22Rv1 (cell line): Measurements from ENCODE around the gene DAAM1.

ENCODE experiments used
- ZFX ChIP-seq: fragments of 450-650 bp; IDR thresholded peaks from 2 replicates; pipeline ENCODE4 v1.6.1; 2017; ENCODE audit warnings: antibody characterized with exemption, borderline replicate concordance
- TF ChIP-seq, protein P1 (sequence below): fragments of 450-650 bp; IDR thresholded peaks from 2 replicates; pipeline ENCODE4 v1.5.1; 2017; ENCODE audit warnings: mild to moderate bottlenecking

DNA sequence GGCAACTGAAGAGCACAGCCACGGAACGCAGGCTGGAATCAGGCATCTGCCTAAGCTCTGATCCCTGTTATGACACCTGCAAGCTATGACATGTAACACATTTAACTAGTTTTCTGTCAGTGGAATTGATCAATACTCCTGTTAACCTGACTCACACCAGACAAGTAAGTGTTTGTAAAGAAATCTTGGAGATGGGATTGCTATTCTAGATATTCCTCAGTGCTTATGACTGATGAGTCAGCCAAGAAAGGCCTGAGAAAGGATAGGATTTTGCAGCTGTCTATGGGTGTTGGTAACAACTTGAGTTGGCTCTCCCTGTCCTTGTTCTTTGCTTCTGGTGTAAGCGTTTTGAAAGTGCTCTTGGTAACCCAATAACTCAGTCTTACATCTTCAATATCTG lies 166.2 kb downstream of the DAAM1 start:
- TF ChIP-seq, protein P1, sequence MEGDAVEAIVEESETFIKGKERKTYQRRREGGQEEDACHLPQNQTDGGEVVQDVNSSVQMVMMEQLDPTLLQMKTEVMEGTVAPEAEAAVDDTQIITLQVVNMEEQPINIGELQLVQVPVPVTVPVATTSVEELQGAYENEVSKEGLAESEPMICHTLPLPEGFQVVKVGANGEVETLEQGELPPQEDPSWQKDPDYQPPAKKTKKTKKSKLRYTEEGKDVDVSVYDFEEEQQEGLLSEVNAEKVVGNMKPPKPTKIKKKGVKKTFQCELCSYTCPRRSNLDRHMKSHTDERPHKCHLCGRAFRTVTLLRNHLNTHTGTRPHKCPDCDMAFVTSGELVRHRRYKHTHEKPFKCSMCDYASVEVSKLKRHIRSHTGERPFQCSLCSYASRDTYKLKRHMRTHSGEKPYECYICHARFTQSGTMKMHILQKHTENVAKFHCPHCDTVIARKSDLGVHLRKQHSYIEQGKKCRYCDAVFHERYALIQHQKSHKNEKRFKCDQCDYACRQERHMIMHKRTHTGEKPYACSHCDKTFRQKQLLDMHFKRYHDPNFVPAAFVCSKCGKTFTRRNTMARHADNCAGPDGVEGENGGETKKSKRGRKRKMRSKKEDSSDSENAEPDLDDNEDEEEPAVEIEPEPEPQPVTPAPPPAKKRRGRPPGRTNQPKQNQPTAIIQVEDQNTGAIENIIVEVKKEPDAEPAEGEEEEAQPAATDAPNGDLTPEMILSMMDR, result no peak
- no peak for TF ChIP-seq ZFX
